Measurements from ENCODE around the gene CCR6.
"Not testable (repeated sequence)": the region's sequence is repeated elsewhere in the genome, so short reads cannot be mapped to it uniquely, and the experiment has no call there.

CCR6 gene

GRCh38 chr6:167122827-167123657 is at the start of gene CCR6:
Gene CCR6 (plus strand): TSS chr6:167123096. CDS start chr6:167136135, 13,039 bp downstream.
- H3K4me3 ChIP-seq (ENCODE audit: low read length): no peak within 1 kb of the TSS
- DNase-seq (ENCODE audit: low read depth): no peak
- TF ChIP-seq CTCF (conservative IDR thresholded peaks at IDR 0.05; ENCODE audit: low read length): no peak

- TF ChIP-seq CTCF (conservative IDR thresholded peaks at IDR 0.05; ENCODE audit: low read length): no peak
- H3K4me3 ChIP-seq (ENCODE audit: low read length): no peak overlapping the region
These were observed 49.1 kb upstream of the CCR6 start for GRCh38 chr6:167073679-167074274.

GRCh38 chr6:167077241-167077932 is 45.5 kb upstream of the CCR6 start:
- no peak overlapping the region for H3K4me3 ChIP-seq (ENCODE audit: low read length)
- DNase-seq (ENCODE audit: low read depth): no peak
- TF ChIP-seq CTCF (conservative IDR thresholded peaks at IDR 0.05; ENCODE audit: low read length): no peak

More at GRCh38 chr6:167073679-167074274, 49.1 kb upstream of the CCR6 start:
- no peak for DNase-seq (ENCODE audit: low read depth)

- no peak overlapping the region for H3K4me3 ChIP-seq (ENCODE audit: low read length)
- no peak for TF ChIP-seq CTCF (conservative IDR thresholded peaks at IDR 0.05; ENCODE audit: low read length)
- DNase-seq (ENCODE audit: low read depth): no peak
These were observed 44.2 kb upstream of the CCR6 start for GRCh38 chr6:167078745-167079144.

GRCh38 chr6:167079853-167080297 is 43.0 kb upstream of the CCR6 start:
- H3K4me3 ChIP-seq (ENCODE audit: low read length): no peak overlapping the region
- no peak for DNase-seq (ENCODE audit: low read depth)
- no peak for TF ChIP-seq CTCF (conservative IDR thresholded peaks at IDR 0.05; ENCODE audit: low read length)

GRCh38 chr6:167087857-167088354 is 35.0 kb upstream of the CCR6 start:
- no peak for TF ChIP-seq CTCF (conservative IDR thresholded peaks at IDR 0.05; ENCODE audit: low read length)
- DNase-seq (ENCODE audit: low read depth): no peak
- H3K4me3 ChIP-seq (ENCODE audit: low read length): no peak overlapping the region

- H3K4me3 ChIP-seq (ENCODE audit: low read length); DNase-seq (ENCODE audit: low read depth): not testable (repeated sequence)
These were observed 34.2 kb upstream of the CCR6 start for GRCh38 chr6:167088741-167089140.
